ENCODE data around the gene AGAP3. TPM values are rescaled to one million over a fixed set of nuclear protein-coding genes. Genes with fewer than 3 reads are reported as not detected.

The AGAP3 gene
- total RNA-seq, 1 donor from 2014 or later: 206 TPM

DNA sequence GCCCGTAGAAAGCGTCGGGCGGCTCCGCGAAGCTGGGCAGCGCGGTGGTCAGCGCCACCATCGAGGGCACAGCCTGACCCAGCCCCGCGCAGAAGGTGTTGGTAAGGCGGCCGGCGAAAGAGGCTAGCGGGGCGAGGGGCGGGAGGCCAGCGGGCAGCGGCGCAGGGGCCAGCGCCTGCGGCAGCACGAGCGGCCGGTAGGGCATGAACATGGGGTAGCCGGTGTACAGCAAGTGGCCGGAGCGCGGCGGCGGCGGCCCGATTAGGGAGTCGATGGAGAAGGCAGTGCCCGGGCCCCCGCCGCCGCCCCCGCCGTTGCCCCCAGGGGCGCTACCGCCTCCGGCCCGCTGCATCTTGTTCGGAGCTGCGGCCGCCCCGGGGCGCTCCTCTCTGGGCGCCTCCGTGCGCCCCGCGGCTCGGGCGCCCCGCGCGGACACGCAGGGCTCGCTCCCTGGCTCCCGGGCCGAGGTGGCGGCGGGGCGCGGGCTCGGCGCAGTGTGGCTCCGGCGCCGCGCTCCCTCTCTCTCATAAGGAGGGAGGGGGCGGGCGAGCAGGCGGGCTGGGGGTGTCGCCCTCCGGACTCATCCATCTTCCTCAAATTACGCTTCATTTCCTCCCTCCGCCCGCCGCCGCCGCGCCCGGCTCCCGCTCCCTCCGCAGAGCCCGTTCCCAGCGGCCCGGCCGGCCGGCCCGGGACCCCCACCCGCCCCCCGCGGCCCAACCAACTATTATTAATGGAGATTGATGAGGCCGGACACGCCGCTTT, 81.1 kb downstream of the AGAP3 start, which contains the start of gene GBX1:
Gene GBX1, minus strand, starts transcription at position 498 of the 765 bp plus-strand sequence. Its CDS starts 146 bp downstream, at position 352.
- H3K4me3 Mint-ChIP-seq (ENCODE audit: unreplicated experiment): peak within 1 kb of the TSS; percentile 92
- TF ChIP-seq, protein P1, sequence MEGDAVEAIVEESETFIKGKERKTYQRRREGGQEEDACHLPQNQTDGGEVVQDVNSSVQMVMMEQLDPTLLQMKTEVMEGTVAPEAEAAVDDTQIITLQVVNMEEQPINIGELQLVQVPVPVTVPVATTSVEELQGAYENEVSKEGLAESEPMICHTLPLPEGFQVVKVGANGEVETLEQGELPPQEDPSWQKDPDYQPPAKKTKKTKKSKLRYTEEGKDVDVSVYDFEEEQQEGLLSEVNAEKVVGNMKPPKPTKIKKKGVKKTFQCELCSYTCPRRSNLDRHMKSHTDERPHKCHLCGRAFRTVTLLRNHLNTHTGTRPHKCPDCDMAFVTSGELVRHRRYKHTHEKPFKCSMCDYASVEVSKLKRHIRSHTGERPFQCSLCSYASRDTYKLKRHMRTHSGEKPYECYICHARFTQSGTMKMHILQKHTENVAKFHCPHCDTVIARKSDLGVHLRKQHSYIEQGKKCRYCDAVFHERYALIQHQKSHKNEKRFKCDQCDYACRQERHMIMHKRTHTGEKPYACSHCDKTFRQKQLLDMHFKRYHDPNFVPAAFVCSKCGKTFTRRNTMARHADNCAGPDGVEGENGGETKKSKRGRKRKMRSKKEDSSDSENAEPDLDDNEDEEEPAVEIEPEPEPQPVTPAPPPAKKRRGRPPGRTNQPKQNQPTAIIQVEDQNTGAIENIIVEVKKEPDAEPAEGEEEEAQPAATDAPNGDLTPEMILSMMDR (IDR thresholded peaks at IDR 0.05; ENCODE audit: unreplicated experiment): peak; percentile 33
- peaks cover 4% of the 10 kb centered on the region for H3K36me3 Mint-ChIP-seq (ENCODE audit: low read depth, unreplicated experiment)
- H3K27me3 Mint-ChIP-seq (ENCODE audit: unreplicated experiment): peaks cover 11% of the 10 kb centered on the region
- peak within 1 kb of the TSS; percentile 4 for H3K27ac Mint-ChIP-seq (ENCODE audit: unreplicated experiment)
- peak; percentile 59 for DNase-seq (ENCODE audit: low spot score)
- no peaks in the 10 kb centered on the region for H3K9me3 Mint-ChIP-seq (ENCODE audit: unreplicated experiment)
- peaks cover 10% of the 10 kb centered on the region for H3K4me1 Mint-ChIP-seq (ENCODE audit: unreplicated experiment)

DNA sequence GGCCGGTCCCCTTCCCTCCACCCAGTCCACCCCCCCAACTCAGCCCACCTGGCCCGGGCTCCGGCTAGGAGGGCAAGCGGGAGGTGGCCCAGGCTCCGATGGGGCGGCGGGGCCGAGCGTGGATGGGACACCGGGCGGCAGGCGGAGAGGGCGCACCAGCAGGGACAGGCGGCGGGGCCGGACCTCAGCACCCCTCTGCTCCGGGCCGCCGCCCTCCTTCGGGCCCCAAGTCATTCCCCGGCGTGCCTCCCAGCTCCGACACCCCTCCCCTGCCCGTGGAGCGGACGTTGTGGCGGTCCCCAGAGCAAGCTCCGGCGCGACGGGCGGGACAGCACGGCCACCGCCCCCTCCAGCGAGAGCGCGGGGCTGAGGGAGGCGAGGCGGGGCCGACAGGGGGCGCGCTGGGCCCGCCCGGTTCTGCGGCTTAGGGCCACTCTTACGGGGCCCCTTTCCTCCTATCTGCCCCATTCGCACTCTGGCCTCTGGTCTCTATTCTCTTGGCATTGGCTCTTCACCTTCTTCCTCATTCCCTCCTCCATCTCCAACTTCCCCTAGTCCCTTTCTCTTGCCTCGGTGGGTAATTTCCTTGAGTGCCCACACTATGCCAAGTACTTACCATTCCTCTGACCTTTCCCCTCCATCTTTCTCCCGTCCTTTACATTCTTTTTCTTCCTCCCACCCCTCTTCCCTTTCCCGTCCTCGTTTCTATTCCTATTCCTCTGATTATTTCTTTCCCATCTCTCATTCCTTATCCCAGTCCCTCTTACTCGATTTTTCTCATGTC, 81.9 kb downstream of the AGAP3 start:
- Mint-ChIP-seq H3K36me3 (ENCODE audit: low read depth, unreplicated experiment) (peaks cover 9% of the 10 kb centered on the region), H3K4me1 (ENCODE audit: unreplicated experiment) (peaks cover 10% of the 10 kb centered on the region), H3K9me3 (ENCODE audit: unreplicated experiment) (no peaks in the 10 kb centered on the region), H3K27me3 (ENCODE audit: unreplicated experiment) (peaks cover 13% of the 10 kb centered on the region), H3K27ac (ENCODE audit: unreplicated experiment) (peak overlapping the region; percentile 4), H3K4me3 (ENCODE audit: unreplicated experiment) (peak overlapping the region; percentile 85)
- peak; percentile 75 for DNase-seq (ENCODE audit: low spot score)
- TF ChIP-seq, protein P1 (IDR thresholded peaks at IDR 0.05; ENCODE audit: unreplicated experiment): peak; percentile 77

DNA sequence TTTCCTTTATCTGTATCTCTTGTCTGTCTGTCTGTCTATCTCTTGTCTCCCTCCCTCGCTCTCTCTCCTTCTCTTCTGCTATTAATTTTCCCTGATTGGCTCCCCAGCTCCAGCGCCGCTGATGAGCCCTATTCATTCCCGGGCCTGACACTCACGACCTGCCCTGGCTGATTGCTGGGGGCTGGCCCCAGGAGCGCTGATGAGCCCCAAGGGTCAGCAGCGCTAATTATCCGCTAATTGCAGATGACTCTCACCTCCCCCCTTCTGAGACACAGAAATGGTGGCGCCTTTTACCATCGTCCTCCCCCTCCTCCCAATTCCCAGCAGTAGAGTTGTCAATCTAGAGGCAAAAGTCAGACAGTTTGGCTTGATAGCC, 82.5 kb downstream of the AGAP3 start:
- Mint-ChIP-seq H3K4me1 (ENCODE audit: unreplicated experiment) (peaks cover 10% of the 10 kb centered on the region), H3K27me3 (ENCODE audit: unreplicated experiment) (peaks cover 16% of the 10 kb centered on the region), H3K9me3 (ENCODE audit: unreplicated experiment) (no peaks in the 10 kb centered on the region), H3K4me3 (ENCODE audit: unreplicated experiment) (peak overlapping the region; percentile 85), H3K27ac (ENCODE audit: unreplicated experiment) (peak overlapping the region; percentile 4), H3K36me3 (ENCODE audit: low read depth, unreplicated experiment) (peaks cover 14% of the 10 kb centered on the region)
- TF ChIP-seq, protein P1 (IDR thresholded peaks at IDR 0.05; ENCODE audit: unreplicated experiment): no peak
- DNase-seq (ENCODE audit: low spot score): no peak

DNA sequence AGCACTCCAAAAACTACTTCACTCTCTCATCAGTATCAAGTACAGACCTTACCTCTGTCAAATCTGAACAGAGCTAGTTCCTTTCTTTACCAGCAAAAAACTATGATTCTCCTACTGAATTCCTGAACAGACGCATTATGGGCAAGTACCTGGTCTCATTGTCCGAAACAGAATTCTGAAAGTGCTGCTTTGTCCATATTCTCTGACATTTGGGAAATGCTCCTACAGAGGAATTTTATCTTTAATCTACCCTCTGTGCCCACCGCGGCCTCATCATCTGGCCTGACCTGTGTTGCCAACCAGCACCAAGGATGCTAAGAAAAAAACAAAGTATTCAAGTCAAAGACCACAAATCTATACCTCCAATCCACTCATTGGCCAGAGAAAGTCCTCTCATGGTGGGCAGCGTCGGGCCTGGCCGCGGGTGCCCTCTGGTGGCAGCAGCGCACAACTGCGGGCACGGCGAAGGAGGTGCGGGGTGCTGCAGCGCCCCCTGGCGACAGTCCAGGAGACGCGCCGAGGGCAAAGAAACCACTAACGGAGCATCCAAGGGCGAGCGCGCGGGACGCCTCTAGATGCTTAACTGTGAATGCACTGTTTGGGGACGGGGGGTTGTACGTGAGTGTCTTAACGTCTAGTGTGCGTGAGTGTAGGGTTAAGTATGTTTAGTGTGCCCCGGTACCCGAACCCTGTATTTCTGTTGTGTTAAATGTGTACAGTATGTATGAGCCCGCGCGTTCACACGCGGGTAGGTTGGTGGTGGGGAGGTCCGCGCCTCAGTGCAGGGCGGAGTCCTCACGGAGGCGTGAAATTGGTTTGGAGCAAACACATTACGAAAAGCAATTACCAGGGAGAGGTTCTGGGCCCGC, 86.2 kb downstream of the AGAP3 start:
- H3K9me3 Mint-ChIP-seq (ENCODE audit: unreplicated experiment): no peaks in the 10 kb centered on the region
- H3K4me3 Mint-ChIP-seq (ENCODE audit: unreplicated experiment): no peak overlapping the region
- peak; percentile 90 for DNase-seq (ENCODE audit: low spot score)
- H3K36me3 Mint-ChIP-seq (ENCODE audit: low read depth, unreplicated experiment): peaks cover 10% of the 10 kb centered on the region
- TF ChIP-seq, protein P1 (IDR thresholded peaks at IDR 0.05; ENCODE audit: unreplicated experiment): peak; percentile 100
- H3K4me1 Mint-ChIP-seq (ENCODE audit: unreplicated experiment): peaks cover 9% of the 10 kb centered on the region
- H3K27me3 Mint-ChIP-seq (ENCODE audit: unreplicated experiment): peaks cover 26% of the 10 kb centered on the region
- no peak overlapping the region for H3K27ac Mint-ChIP-seq (ENCODE audit: unreplicated experiment)
